ENCODE results near the gene CACNA1C. TPM values are rescaled to one million over a fixed set of nuclear protein-coding genes. Genes with fewer than 3 reads are reported as not detected.
"Not testable (repeated sequence)": the region's sequence is repeated elsewhere in the genome, so short reads cannot be mapped to it uniquely, and the experiment has no call there.

The CACNA1C gene
- total RNA-seq, 1 donor = 16.6 TPM

- no peak overlapping the region for H3K4me3 ChIP-seq (ENCODE audit: low read depth, low read length)
- TF ChIP-seq, protein P1, sequence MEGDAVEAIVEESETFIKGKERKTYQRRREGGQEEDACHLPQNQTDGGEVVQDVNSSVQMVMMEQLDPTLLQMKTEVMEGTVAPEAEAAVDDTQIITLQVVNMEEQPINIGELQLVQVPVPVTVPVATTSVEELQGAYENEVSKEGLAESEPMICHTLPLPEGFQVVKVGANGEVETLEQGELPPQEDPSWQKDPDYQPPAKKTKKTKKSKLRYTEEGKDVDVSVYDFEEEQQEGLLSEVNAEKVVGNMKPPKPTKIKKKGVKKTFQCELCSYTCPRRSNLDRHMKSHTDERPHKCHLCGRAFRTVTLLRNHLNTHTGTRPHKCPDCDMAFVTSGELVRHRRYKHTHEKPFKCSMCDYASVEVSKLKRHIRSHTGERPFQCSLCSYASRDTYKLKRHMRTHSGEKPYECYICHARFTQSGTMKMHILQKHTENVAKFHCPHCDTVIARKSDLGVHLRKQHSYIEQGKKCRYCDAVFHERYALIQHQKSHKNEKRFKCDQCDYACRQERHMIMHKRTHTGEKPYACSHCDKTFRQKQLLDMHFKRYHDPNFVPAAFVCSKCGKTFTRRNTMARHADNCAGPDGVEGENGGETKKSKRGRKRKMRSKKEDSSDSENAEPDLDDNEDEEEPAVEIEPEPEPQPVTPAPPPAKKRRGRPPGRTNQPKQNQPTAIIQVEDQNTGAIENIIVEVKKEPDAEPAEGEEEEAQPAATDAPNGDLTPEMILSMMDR (IDR thresholded peaks at IDR 0.05; ENCODE audit: insufficient read depth, low read length) = no peak
- DNase-seq (ENCODE audit: low read depth) = no peak
Observed at GRCh38 chr12:2250797-2251196, 198.0 kb downstream of the CACNA1C start.

DNA sequence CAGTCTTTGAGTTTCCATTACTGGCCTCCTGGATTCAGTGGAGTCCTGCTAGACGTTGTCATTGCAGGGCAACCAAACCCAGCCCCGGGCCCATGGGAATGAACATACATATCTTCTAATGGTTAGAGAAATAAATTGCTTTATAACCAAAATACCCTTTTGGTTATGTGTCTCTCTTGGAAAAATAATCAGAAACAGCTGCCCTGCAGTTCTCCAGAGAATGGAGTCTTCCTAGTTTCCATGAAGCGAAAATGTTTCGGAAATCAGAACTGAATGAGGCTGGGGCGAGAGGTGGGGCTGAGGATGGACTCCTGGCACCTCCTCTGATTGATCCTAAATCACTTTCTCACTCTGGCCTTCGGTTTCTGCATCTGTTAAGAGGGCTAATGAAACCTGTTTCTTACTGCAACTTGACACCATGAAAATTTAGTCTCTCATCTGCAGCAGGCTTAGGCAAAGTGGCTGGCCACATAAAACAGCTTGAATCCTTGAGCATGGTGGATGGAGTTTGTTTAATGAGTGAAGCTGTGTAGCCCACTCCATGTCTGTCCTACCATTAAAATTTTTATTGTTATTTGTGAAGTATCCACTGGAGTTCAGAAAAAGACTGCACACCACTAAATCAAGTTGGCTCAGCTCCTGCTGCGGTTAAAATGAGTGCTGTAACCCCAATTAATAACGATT is 198.9 kb downstream of the CACNA1C start:
- no peak for DNase-seq (ENCODE audit: low read depth)
- TF ChIP-seq, protein P1 (IDR thresholded peaks at IDR 0.05; ENCODE audit: insufficient read depth, low read length) = no peak
- H3K4me3 ChIP-seq (ENCODE audit: low read depth, low read length) = no peak overlapping the region

GRCh38 chr12:2255311-2255710 is 202.5 kb downstream of the CACNA1C start:
- no peak overlapping the region for H3K4me3 ChIP-seq (ENCODE audit: low read depth, low read length)
- TF ChIP-seq, protein P1 (IDR thresholded peaks at IDR 0.05; ENCODE audit: insufficient read depth, low read length) = no peak
- DNase-seq (ENCODE audit: low read depth) = no peak

DNA sequence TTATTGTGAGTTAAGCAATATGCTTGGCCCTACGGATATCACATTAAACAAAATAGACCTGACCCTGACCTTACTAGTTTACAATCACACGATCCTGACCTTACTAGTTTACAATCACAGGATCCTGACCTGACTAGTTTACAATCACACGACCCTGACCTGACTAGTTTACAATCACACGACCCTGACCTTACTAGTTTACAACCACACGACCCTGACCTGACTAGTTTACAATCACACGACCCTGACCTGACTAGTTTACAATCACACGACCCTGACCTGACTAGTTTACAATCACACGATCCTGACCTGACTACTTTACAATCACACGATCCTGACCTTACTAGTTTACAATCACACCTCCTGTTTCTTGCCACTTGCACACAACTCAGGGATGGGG is 202.9 kb downstream of the CACNA1C start:
- H3K4me3 ChIP-seq (ENCODE audit: low read depth, low read length) = not testable (repeated sequence)
- DNase-seq (ENCODE audit: low read depth) = peak; percentile 24

DNA sequence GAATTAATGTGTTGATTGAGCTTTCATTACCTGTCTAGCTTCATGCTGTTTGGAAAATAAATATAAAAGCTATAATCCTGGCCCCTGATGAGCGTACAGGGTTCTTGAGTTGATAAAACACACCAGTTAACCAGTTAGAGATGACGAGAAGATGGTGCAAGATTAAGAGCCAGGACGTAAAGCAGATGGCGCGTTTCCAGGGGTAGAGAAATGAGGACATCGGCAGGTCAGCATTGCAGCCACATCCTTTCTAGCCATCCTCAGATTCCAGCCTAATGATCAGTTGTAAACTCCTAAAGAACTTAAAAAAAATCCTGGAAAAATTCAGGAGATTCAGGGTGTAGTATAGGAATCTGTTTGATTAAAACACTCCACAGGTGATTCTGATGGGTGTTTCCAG is 203.7 kb downstream of the CACNA1C start:
- H3K4me3 ChIP-seq (ENCODE audit: low read depth, low read length) = no peak overlapping the region
- DNase-seq (ENCODE audit: low read depth) = no peak

GRCh38 chr12:2256915-2257314 is 204.1 kb downstream of the CACNA1C start:
- peak; percentile 30 for DNase-seq (ENCODE audit: low read depth)
- no peak overlapping the region for H3K4me3 ChIP-seq (ENCODE audit: low read depth, low read length)
- TF ChIP-seq, protein P1 (IDR thresholded peaks at IDR 0.05; ENCODE audit: insufficient read depth, low read length) = no peak

More for the DNA sequence above, 203.7 kb downstream of the CACNA1C start:
- TF ChIP-seq, protein P1 (IDR thresholded peaks at IDR 0.05; ENCODE audit: insufficient read depth, low read length) = no peak

- DNase-seq (ENCODE audit: low read depth) = peak; percentile 50
- no peak overlapping the region for H3K4me3 ChIP-seq (ENCODE audit: low read depth, low read length)
- TF ChIP-seq, protein P1 (IDR thresholded peaks at IDR 0.05; ENCODE audit: insufficient read depth, low read length) = no peak
Observed at GRCh38 chr12:2258025-2258424, 205.2 kb downstream of the CACNA1C start.

Measured in fibroblast of the aortic adventitia (primary cell).